HepG2 (cell line): Measurements from ENCODE around the gene CACNA2D3. TPM values are rescaled to one million over a fixed set of nuclear protein-coding genes. Genes with fewer than 3 reads are reported as not detected.

Experiments
- ATAC-seq: fragments of 200-7000 bp; cut with Tn5 transposase; 3 replicates; pipeline ENCODE4 v1.9.1; 2020; ENCODE audit warnings: mild to moderate bottlenecking, moderate library complexity
- BruUV-seq: library from RNA; stranded (reverse); fragments of 400-500 nt; replicated peaks from 2 replicates; lab custom pipeline; 2021; lab: Mats Ljungman, UMichigan
- CTCF ChIA-PET: fragments of 300-600 bp; formaldehyde crosslinking; extraction: SDS; loops from one replicate; lab custom pipeline; 2021; ENCODE audit warnings: low total read pairs, inconsistent platforms, low intra/inter-chr PET ratio; lab: Yijun Ruan, JAX
- POLR2A ChIA-PET: fragments of 350-600 bp; sonication (Branson Sonifier 250); formaldehyde crosslinking; loops from one replicate; lab custom pipeline; 2020; ENCODE audit warnings: antibody characterized with exemption, inconsistent platforms; lab: Yijun Ruan, JAX
- DNase-seq: peaks from one replicate; pipeline ENCODE4 v3.0.0-alpha.2; 2015; ENCODE audit warnings: low spot score
- FAIRE-seq: peaks from 3 replicates; lab custom pipeline; 2011; peaks lifted over from hg19 to GRCh38; lab: Jason Lieb, UNC
- H2AFZ ChIP-seq: one replicate; pipeline ENCODE4 v1.6.1; 2011; ENCODE audit warnings: low read length, inconsistent platforms
- H3K27ac ChIP-seq: fragments of 300-600 bp; 3 replicates; pipeline ENCODE4 v1.8.0; 2011; ENCODE audit warnings: mixed run types, mild to moderate bottlenecking, mixed read lengths, low read length, inconsistent platforms; ENCODE audit not compliant: insufficient read depth; ENCODE audit errors: extremely low read length
- H3K27me3 ChIP-seq, 2 experiments: fragments of 200-600 bp in 1 of 2; 2 replicates in 1 of 2; 3 replicates in 1 of 2; pipeline versions ENCODE4 v1.6.0 to v1.8.0; 2011; ENCODE audit warnings: low read length in 2 of 2, mild to moderate bottlenecking in 2 of 2, moderate library complexity in 2 of 2, inconsistent platforms in 1 of 2; ENCODE audit not compliant: insufficient read depth in 2 of 2, control insufficient read depth in 1 of 2
- H3K36me3 ChIP-seq, 2 experiments: fragments of 200-600 bp in 1 of 2; replicated peaks in 1 of 2; 2 replicates in 1 of 2; 3 replicates in 1 of 2; pipeline versions ENCODE4 v1.5.1 to v1.8.0; 2011; ENCODE audit warnings: low read length in 2 of 2, inconsistent platforms in 1 of 2; ENCODE audit not compliant: insufficient read depth in 2 of 2, control insufficient read depth in 1 of 2
- H3K4me1 ChIP-seq: 2 replicates; pipeline ENCODE4 v1.5.1; 2012; ENCODE audit warnings: low read length, inconsistent platforms; ENCODE audit not compliant: insufficient read depth
- H3K4me2 ChIP-seq: 2 replicates; pipeline ENCODE4 v1.6.0; 2011; ENCODE audit warnings: low read depth, low read length, inconsistent platforms
- H3K4me3 ChIP-seq, 3 experiments: fragments of 200-600 bp in 1 of 3; sonication (generic), shearing (Covaris generic) in 1 of 3; replicated peaks in 1 of 3; 2 replicates each; pipeline ENCODE4 v1.5.1; 2011 to 2016; ENCODE audit warnings: low read length in 3 of 3, inconsistent platforms in 2 of 3, low read depth in 2 of 3, mild to moderate bottlenecking in 2 of 3, control low read depth in 1 of 3, mixed read lengths in 1 of 3; ENCODE audit not compliant: insufficient read depth in 1 of 3
- H3K79me2 ChIP-seq: one replicate; pipeline ENCODE4 v1.6.1; 2011; ENCODE audit warnings: low read length, inconsistent platforms; ENCODE audit not compliant: insufficient read depth
- H3K9ac ChIP-seq: 2 replicates; pipeline ENCODE4 v1.6.0; 2011; ENCODE audit warnings: mild to moderate bottlenecking, low read depth, low read length, inconsistent platforms; ENCODE audit not compliant: insufficient read depth
- H3K9me3 ChIP-seq: 2 replicates; pipeline ENCODE4 v1.5.1; 2012; ENCODE audit warnings: mild to moderate bottlenecking, low read length
- H4K20me1 ChIP-seq: 2 replicates; pipeline ENCODE4 v1.6.0; 2011; ENCODE audit warnings: inconsistent platforms, mild to moderate bottlenecking, low read length, moderate library complexity; ENCODE audit not compliant: insufficient read depth
- KAT8 ChIP-seq: IDR thresholded peaks from 2 replicates; pipeline ENCODE4 v1.6.1; 2016; ENCODE audit warnings: missing genetic modification reagents, missing compliant biosample characterization
- MYC ChIP-seq: sonication (generic); formaldehyde crosslinking; IDR thresholded peaks from 2 replicates; pipeline ENCODE4 v1.9.0; 2021; ENCODE audit warnings: missing genetic modification reagents, borderline replicate concordance
- RXRA ChIP-seq: sonication (generic); formaldehyde crosslinking; IDR thresholded peaks from 2 replicates; pipeline ENCODE4 v1.5.1; 2020; ENCODE audit warnings: missing genetic modification reagents
- SCMH1 ChIP-seq: sonication (generic); formaldehyde crosslinking; IDR thresholded peaks from 2 replicates; pipeline ENCODE4 v1.9.0; 2021; ENCODE audit warnings: missing genetic modification reagents, mild to moderate bottlenecking, borderline replicate concordance
- WGBS: methylation state at CpG from one replicate; pipeline ENCODE4 v1.1.6; 2017; ENCODE audit warnings: low lambda C conversion rate; 5-methylcytosine and 5-hydroxymethylcytosine counted together
- in situ Hi-C: cut with HindIII; loops from 2 replicates; pipeline ENCODE4 v1.10.0; 2017; ENCODE audit warnings: low pct_unique_long_range_greater_than_20kb; ENCODE audit not compliant: extremely low pct_ligation_motif_present
- intact Hi-C: fragments of 100-400 bp; cut with micrococcal nuclease; formaldehyde crosslinking; loops from one replicate; pipeline ENCODE4 v1.10.0; 2022; ENCODE audit not compliant: unreplicated experiment
- polyA plus RNA-seq, 8 experiments: library from polyadenylated mRNA; depleted of rRNA in 3 of 8; stranded (reverse) in 7 of 8; unstranded in 1 of 8; fragments of >200 nt; fragmentation: Illumina TruSeq in 4 of 8; extraction: Trizol in 4 of 8; gene quantifications; 2 replicates each; pipeline versions ENCODE4 v1.2.1 to v1.2.3, GENCODE V29; 2011 to 2016; ENCODE audit warnings: low read depth in 4 of 8, missing spikeins in 1 of 8, mixed read lengths in 1 of 8; ENCODE audit not compliant: insufficient read depth in 1 of 8
- total RNA-seq, 5 experiments: library from RNA; depleted of rRNA; stranded (reverse); fragments of >200 nt; fragmentation: Illumina TruSeq; extraction: Trizol; gene quantifications; 2 replicates each; pipeline ENCODE4 v1.2.3, GENCODE V29; 2016; ENCODE audit warnings: low read depth in 1 of 5
- TF ChIP-seq, protein P1 (sequence below), 2 experiments: fragments of 450-650 bp in 1 of 2; sonication (generic) in 1 of 2; formaldehyde crosslinking in 1 of 2; IDR thresholded peaks; 2 replicates each; pipeline versions ENCODE4 v1.6.1 to v1.8.0; 2016 to 2022; ENCODE audit warnings: antibody characterized with exemption in 1 of 2, mild to moderate bottlenecking in 1 of 2, missing genetic modification reagents in 1 of 2
- TF ChIP-seq, protein P2 (sequence below): IDR thresholded peaks from 2 replicates; pipeline ENCODE4 v1.6.1; 2016; ENCODE audit warnings: missing genetic modification reagents, missing compliant biosample characterization

The CACNA2D3 gene
- total and polyA plus RNA-seq, 2 of the 13 experiments (the other 11 are each of a cell fraction or from before 2014, with no cell fraction given) = not detected

DNA sequence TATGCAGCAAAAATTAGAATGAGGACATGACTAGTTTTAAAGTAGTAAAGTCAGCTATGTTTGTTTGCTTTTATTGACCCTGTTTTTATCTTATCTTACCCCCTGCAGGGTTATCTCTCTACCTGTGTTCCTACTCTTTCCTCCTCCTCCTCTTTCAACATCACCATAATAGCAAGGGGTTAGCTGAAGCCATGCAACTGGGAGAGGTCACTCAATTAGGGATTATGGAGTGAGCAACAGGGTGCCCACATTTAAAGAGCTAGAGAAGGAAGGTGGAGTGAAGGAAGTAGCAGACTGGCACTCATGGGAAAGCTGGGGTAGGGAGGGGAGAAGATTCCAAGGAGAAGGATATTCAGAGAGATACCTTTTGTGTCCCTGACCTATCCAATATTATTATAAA is 679.6 kb downstream of the CACNA2D3 start (continued):
- no peak for TF ChIP-seq SCMH1 (CRISPR knock-in tag)
- no peak for TF ChIP-seq MYC (CRISPR knock-in tag)
- no peak for TF ChIP-seq RXRA (CRISPR knock-in tag)

DNA sequence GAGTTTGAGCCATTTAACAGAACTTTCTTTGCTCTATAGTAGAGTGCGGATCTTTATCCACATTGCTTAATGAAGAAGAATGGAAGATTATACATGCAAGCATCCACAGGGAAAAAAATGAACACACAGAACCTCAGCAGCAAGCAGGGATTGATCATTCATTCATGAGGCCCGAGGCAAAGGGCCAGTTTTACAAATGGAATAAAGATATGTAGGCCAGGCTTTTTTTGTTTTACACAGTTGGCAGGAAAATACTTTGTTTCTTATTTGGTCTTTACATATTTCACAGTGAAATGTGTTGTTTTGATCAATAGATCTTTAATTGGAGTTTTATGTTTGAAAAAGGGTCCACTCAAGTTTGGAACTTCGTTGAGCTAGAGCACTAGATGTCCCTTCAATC is 688.0 kb downstream of the CACNA2D3 start:
- H3K36me3 ChIP-seq = no peaks in the 10 kb centered on the region
- TF ChIP-seq, protein P1, sequence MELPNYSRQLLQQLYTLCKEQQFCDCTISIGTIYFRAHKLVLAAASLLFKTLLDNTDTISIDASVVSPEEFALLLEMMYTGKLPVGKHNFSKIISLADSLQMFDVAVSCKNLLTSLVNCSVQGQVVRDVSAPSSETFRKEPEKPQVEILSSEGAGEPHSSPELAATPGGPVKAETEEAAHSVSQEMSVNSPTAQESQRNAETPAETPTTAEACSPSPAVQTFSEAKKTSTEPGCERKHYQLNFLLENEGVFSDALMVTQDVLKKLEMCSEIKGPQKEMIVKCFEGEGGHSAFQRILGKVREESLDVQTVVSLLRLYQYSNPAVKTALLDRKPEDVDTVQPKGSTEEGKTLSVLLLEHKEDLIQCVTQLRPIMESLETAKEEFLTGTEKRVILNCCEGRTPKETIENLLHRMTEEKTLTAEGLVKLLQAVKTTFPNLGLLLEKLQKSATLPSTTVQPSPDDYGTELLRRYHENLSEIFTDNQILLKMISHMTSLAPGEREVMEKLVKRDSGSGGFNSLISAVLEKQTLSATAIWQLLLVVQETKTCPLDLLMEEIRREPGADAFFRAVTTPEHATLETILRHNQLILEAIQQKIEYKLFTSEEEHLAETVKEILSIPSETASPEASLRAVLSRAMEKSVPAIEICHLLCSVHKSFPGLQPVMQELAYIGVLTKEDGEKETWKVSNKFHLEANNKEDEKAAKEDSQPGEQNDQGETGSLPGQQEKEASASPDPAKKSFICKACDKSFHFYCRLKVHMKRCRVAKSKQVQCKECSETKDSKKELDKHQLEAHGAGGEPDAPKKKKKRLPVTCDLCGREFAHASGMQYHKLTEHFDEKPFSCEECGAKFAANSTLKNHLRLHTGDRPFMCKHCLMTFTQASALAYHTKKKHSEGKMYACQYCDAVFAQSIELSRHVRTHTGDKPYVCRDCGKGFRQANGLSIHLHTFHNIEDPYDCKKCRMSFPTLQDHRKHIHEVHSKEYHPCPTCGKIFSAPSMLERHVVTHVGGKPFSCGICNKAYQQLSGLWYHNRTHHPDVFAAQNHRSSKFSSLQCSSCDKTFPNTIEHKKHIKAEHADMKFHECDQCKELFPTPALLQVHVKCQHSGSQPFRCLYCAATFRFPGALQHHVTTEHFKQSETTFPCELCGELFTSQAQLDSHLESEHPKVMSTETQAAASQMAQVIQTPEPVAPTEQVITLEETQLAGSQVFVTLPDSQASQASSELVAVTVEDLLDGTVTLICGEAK (IDR thresholded peaks at IDR 0.05) = no peak
- TF ChIP-seq, protein P1 (CRISPR knock-in tag; IDR thresholded peaks at IDR 0.05) = no peak
- TF ChIP-seq, protein P2, sequence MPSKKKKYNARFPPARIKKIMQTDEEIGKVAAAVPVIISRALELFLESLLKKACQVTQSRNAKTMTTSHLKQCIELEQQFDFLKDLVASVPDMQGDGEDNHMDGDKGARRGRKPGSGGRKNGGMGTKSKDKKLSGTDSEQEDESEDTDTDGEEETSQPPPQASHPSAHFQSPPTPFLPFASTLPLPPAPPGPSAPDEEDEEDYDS (CRISPR knock-in tag) = no peak
- TF ChIP-seq KAT8 (CRISPR knock-in tag) = no peak
- in situ Hi-C loops (no loop called here), intact Hi-C loops (no loop called here)
- BruUV-seq = no TSS peak
- H2AFZ ChIP-seq = no peak overlapping the region
- H3K4me1 ChIP-seq = no peaks in the 10 kb centered on the region
- no peak overlapping the region for H3K4me3 ChIP-seq
- CTCF ChIA-PET = no interaction called here
- H3K4me2 ChIP-seq = no peak overlapping the region
- ATAC-seq (no peak), FAIRE-seq (no peak), DNase-seq (no peak)
- WGBS = 0% methylated on average over 3 of the region's 3 CpGs
- H4K20me1 ChIP-seq = no peaks in the 10 kb centered on the region
- H3K79me2 ChIP-seq = no peaks in the 10 kb centered on the region
- POLR2A ChIA-PET = no interaction called here
- no peak overlapping the region for H3K27ac ChIP-seq
- no peak overlapping the region for H3K9ac ChIP-seq
- H3K27me3 ChIP-seq = no peaks in the 10 kb centered on the region
- H3K9me3 ChIP-seq = no peaks in the 10 kb centered on the region
